Tibial nerve (tissue), 4 donors: Measurements from ENCODE around the gene MFSD6L. TPM values are rescaled to one million over a fixed set of nuclear protein-coding genes. Genes with fewer than 3 reads are reported as not detected.

Experiments used
- DNase-seq, 2 donors: peaks; one replicate each; pipeline ENCODE4 v3.0.0-alpha.2; 2019; ENCODE audit warnings: low spot score in 2 of 2
- H3K27ac ChIP-seq, 4 donors: fragments of 200-600 bp; sonication (generic) in 3 of 4; one replicate each; pipeline ENCODE4 v1.5.1; 2017 to 2019; ENCODE audit warnings: mild to moderate bottlenecking in 1 of 4
- H3K27me3 ChIP-seq, 2 donors: fragments of 200-600 bp; sonication (generic) in 1 of 2; one replicate each; pipeline versions ENCODE4 v1.5.1 to v1.6.0; 2017 to 2019
- H3K36me3 ChIP-seq, 3 donors: fragments of 200-600 bp; sonication (generic); one replicate each; pipeline ENCODE4 v1.5.1; 2018 to 2019
- H3K4me1 ChIP-seq, 4 donors: fragments of 200-600 bp; sonication (generic) in 3 of 4; one replicate each; pipeline ENCODE4 v1.5.1; 2017 to 2019
- H3K4me3 ChIP-seq, 4 donors: fragments of 200-600 bp; sonication (generic) in 3 of 4; one replicate each; pipeline ENCODE4 v1.5.1; 2017 to 2019; ENCODE audit warnings: mild to moderate bottlenecking in 1 of 4, moderate library complexity in 1 of 4
- H3K9me3 ChIP-seq, 4 donors: fragments of 200-600 bp; sonication (generic) in 3 of 4; one replicate each; pipeline ENCODE4 v1.5.1; 2017 to 2019
- CTCF ChIP-seq, 5 experiments: fragments of 200-600 bp in 3 of 5; fragments of 450-650 bp in 2 of 5; sonication (generic) in 3 of 5; IDR thresholded peaks; one replicate each; pipeline ENCODE4 v1.5.1; 2016 to 2019; ENCODE audit warnings: antibody characterized with exemption in 5 of 5, mild to moderate bottlenecking in 3 of 5, moderate library complexity in 2 of 5
- EP300 ChIP-seq, 2 donors: sonication (generic); formaldehyde crosslinking; IDR thresholded peaks; one replicate each; pipeline ENCODE4 v1.6.1; 2017; ENCODE audit warnings: antibody characterized with exemption in 2 of 2, mild to moderate bottlenecking in 1 of 2
- POLR2A ChIP-seq, 2 donors: fragments of 450-650 bp; IDR thresholded peaks; one replicate each; pipeline ENCODE4 v1.6.1; 2017; ENCODE audit warnings: antibody characterized with exemption in 2 of 2, mild to moderate bottlenecking in 2 of 2, moderate library complexity in 2 of 2
- WGBS, 2 donors: methylation state at CpG; one replicate each; pipeline ENCODE4 v1.1.5; 2018; 5-methylcytosine and 5-hydroxymethylcytosine counted together
- total RNA-seq, 4 donors: library from RNA; depleted of rRNA; stranded (reverse); fragments of >200 nt; gene quantifications; one replicate each; pipeline ENCODE4 v1.1.0, GENCODE V29; 2016

The MFSD6L gene
- total RNA-seq, 4 donors from 2014 or later: not detected

DNA sequence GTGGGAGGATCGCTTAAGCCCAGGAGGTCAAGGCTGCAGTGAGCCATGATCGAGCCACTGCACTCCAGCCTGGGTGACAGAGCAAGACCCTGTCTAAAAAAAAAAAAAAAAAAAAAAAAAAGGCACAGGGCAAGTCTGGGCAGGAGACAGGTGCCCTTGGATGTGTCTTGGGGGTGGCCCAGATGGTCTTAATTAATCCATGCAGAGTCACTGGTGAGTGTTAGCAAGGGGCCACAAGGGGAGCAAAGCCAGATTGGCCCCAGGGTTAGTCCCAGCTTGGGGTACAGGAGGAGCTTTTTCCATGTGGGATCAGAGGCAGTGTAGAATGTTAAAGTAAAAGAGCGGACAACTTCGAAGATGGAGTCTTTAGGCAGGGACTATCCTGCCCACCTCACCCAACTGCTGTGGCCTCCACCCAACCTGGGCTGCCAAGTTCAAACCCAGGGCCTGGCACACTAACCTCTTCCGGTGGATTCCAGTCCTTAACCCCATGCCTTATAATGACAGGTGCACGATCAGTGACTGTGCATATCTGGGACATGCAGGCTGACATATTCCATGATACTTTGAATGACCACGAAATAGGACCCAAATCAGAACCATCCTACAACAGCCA is 32.2 kb upstream of the MFSD6L start:
- DNase-seq: no peak
- H3K36me3 ChIP-seq: no peaks in the 10 kb centered on the region
- H3K27me3 ChIP-seq: no peaks in the 10 kb centered on the region
- peaks cover 0 to 6% (median 0%) of the 10 kb centered on the region in 4 donors for H3K9me3 ChIP-seq
- no peaks in the 10 kb centered on the region for H3K4me1 ChIP-seq
- WGBS, 2 donors: 93 to 94% methylated on average over 7 of the region's 7 CpGs
- no peak overlapping the region for H3K27ac ChIP-seq
- H3K4me3 ChIP-seq: no peak overlapping the region
- TF ChIP-seq EP300 (IDR thresholded peaks at IDR 0.05) (no peak), CTCF (IDR thresholded peaks at IDR 0.05) (no peak), POLR2A (IDR thresholded peaks at IDR 0.05) (no peak)

DNA sequence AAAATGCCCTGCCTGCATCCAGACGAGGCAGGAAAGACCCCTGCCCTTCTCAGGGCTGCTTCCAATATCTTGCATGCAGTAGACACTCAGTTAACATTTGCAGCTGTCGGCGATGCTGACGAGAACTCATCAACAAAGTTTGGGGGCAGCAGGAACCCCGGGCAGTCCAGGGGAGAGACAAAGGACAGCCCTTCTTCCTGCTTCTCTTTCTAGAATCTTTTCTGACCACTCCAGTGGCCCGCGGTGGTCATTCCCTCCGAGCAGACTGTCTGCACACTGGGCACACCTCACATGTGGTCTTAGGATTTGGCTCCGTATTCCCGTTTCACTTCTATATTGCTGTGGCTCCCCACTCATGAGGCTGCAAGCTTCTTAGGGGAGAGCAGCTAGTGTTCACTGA is 31.0 kb upstream of the MFSD6L start:
- WGBS, 2 donors: 76 to 80% methylated on average over 10 of the region's 10 CpGs
- no peak overlapping the region for H3K4me3 ChIP-seq
- DNase-seq: no peak
- H3K27ac ChIP-seq: no peak overlapping the region
- H3K4me1 ChIP-seq: no peaks in the 10 kb centered on the region
- H3K27me3 ChIP-seq: no peaks in the 10 kb centered on the region
- H3K9me3 ChIP-seq: peaks cover 0 to under 1% (median 0%) of the 10 kb centered on the region in 4 donors
- no peaks in the 10 kb centered on the region for H3K36me3 ChIP-seq
- TF ChIP-seq EP300 (IDR thresholded peaks at IDR 0.05) (no peak), CTCF (IDR thresholded peaks at IDR 0.05) (no peak)

DNA sequence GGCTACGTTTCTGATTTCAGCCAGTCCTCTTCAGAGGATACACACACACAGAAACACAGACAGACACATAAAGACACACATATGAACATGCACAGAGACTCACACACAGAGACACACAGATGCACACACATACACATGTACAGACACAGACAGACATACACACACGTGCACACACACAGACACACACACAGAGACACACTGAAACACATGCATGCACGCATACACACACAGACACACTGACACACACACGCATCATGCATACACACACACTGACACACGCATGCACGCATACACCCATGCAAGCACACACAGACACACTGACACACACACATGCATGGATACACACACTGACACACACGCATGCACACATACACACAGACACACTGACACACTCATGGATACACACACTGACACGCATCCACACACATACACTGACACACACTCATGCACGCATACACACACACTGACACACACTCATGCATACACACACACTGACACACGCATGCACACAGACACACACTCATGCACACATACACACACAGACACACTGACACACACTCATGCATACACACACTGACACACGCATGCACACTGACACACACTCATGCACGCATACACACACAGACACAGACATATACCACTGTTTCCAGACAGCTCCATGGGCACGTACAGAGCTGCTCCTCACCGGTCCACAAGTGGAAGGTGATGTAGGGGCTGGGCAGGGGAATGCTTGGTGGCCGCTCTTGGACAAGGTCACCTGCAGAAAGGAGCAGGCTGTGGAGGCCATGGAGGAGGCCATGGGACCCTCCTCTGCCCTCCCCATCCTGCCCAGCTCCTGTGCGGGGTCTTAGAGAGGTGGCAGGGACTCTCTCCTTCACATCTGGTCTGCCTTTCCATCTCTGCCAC is 30.1 kb upstream of the MFSD6L start:
- H3K9me3 ChIP-seq: peaks cover 0 to 4% (median 0%) of the 10 kb centered on the region in 4 donors
- no peak overlapping the region for H3K4me3 ChIP-seq
- H3K4me1 ChIP-seq: no peaks in the 10 kb centered on the region
- 92% methylated on average over 16 of the region's 16 CpGs for WGBS, 2 donors
- TF ChIP-seq POLR2A (IDR thresholded peaks at IDR 0.05) (no peak), EP300 (IDR thresholded peaks at IDR 0.05) (no peak), CTCF (IDR thresholded peaks at IDR 0.05) (no peak)
- no peaks in the 10 kb centered on the region for H3K27me3 ChIP-seq
- H3K27ac ChIP-seq: no peak overlapping the region
- H3K36me3 ChIP-seq: no peaks in the 10 kb centered on the region
- no peak for DNase-seq

DNA sequence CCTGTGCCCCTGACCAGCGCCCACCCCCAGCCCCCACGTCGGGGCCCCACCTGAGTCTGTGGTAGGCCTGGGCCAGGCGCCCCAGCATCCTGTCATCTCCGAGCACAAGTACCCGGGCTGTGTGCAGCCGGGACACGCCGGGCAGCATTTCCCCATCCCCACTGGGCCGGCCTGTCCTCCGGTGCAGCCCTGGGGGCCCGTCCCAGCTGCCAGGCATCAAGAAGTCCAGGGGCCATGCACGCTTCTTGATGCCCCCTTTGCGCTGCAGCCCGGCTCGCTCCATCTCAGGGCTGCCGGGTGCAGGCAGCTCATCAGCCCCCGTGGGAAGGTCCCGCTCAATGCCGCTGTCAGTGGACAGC is 29.3 kb upstream of the MFSD6L start:
- Histone ChIP-seq H3K9me3 (peaks cover 0 to 8% (median 0%) of the 10 kb centered on the region in 4 donors), H3K4me1 (no peaks in the 10 kb centered on the region), H3K36me3 (no peaks in the 10 kb centered on the region), H3K27ac (no peak overlapping the region), H3K4me3 (no peak overlapping the region), H3K27me3 (no peaks in the 10 kb centered on the region)
- no peak for DNase-seq
- TF ChIP-seq CTCF (IDR thresholded peaks at IDR 0.05) (no peak), EP300 (IDR thresholded peaks at IDR 0.05) (no peak), POLR2A (IDR thresholded peaks at IDR 0.05) (no peak)
- WGBS, 2 donors: 83 to 88% methylated on average over 12 to 15 of the region's 20 CpGs

GRCh38 chr17:8826808-8827435 is 27.8 kb upstream of the MFSD6L start:
- Histone ChIP-seq H3K27ac (no peak overlapping the region), H3K4me1 (no peaks in the 10 kb centered on the region), H3K9me3 (peaks cover 0 to 8% (median 0%) of the 10 kb centered on the region in 4 donors), H3K36me3 (no peaks in the 10 kb centered on the region), H3K27me3 (no peaks in the 10 kb centered on the region), H3K4me3 (no peak overlapping the region)
- no peak for DNase-seq
- TF ChIP-seq POLR2A (IDR thresholded peaks at IDR 0.05): no peak
- no peak for TF ChIP-seq EP300 (IDR thresholded peaks at IDR 0.05)
- TF ChIP-seq CTCF (IDR thresholded peaks at IDR 0.05): no peak
- WGBS, 2 donors: 79% methylated on average over 19 of the region's 19 CpGs
